HepG2 (cell line): ENCODE data around the gene CDH23. TPM values are rescaled to one million over a fixed set of nuclear protein-coding genes. Genes with fewer than 3 reads are reported as not detected.
"Not testable (repeated sequence)": the region's sequence is repeated elsewhere in the genome, so short reads cannot be mapped to it uniquely, and the experiment has no call there.

Experiments used
- ATAC-seq: fragments of 200-7000 bp; cut with Tn5 transposase; 3 replicates; pipeline ENCODE4 v1.9.1; 2020; ENCODE audit warnings: mild to moderate bottlenecking, moderate library complexity
- BruUV-seq: library from RNA; stranded (reverse); fragments of 400-500 nt; replicated peaks from 2 replicates; lab custom pipeline; 2021; lab: Mats Ljungman, UMichigan
- CTCF ChIA-PET: fragments of 300-600 bp; formaldehyde crosslinking; extraction: SDS; loops from one replicate; lab custom pipeline; 2021; ENCODE audit warnings: low total read pairs, inconsistent platforms, low intra/inter-chr PET ratio; lab: Yijun Ruan, JAX
- POLR2A ChIA-PET: fragments of 350-600 bp; sonication (Branson Sonifier 250); formaldehyde crosslinking; loops from one replicate; lab custom pipeline; 2020; ENCODE audit warnings: antibody characterized with exemption, inconsistent platforms; lab: Yijun Ruan, JAX
- DNase-seq: peaks from one replicate; pipeline ENCODE4 v3.0.0-alpha.2; 2015; ENCODE audit warnings: low spot score
- FAIRE-seq: peaks from 3 replicates; lab custom pipeline; 2011; peaks lifted over from hg19 to GRCh38; lab: Jason Lieb, UNC
- H2AFZ ChIP-seq: one replicate; pipeline ENCODE4 v1.6.1; 2011; ENCODE audit warnings: low read length, inconsistent platforms
- H3K27ac ChIP-seq: fragments of 300-600 bp; 3 replicates; pipeline ENCODE4 v1.8.0; 2011; ENCODE audit warnings: mixed run types, mild to moderate bottlenecking, mixed read lengths, low read length, inconsistent platforms; ENCODE audit not compliant: insufficient read depth; ENCODE audit errors: extremely low read length
- H3K27me3 ChIP-seq, 2 experiments: fragments of 200-600 bp in 1 of 2; 2 replicates in 1 of 2; 3 replicates in 1 of 2; pipeline versions ENCODE4 v1.6.0 to v1.8.0; 2011; ENCODE audit warnings: low read length in 2 of 2, mild to moderate bottlenecking in 2 of 2, moderate library complexity in 2 of 2, inconsistent platforms in 1 of 2; ENCODE audit not compliant: insufficient read depth in 2 of 2, control insufficient read depth in 1 of 2
- H3K36me3 ChIP-seq, 2 experiments: fragments of 200-600 bp in 1 of 2; replicated peaks in 1 of 2; 2 replicates in 1 of 2; 3 replicates in 1 of 2; pipeline versions ENCODE4 v1.5.1 to v1.8.0; 2011; ENCODE audit warnings: low read length in 2 of 2, inconsistent platforms in 1 of 2; ENCODE audit not compliant: insufficient read depth in 2 of 2, control insufficient read depth in 1 of 2
- H3K4me1 ChIP-seq: 2 replicates; pipeline ENCODE4 v1.5.1; 2012; ENCODE audit warnings: low read length, inconsistent platforms; ENCODE audit not compliant: insufficient read depth
- H3K4me2 ChIP-seq: 2 replicates; pipeline ENCODE4 v1.6.0; 2011; ENCODE audit warnings: low read depth, low read length, inconsistent platforms
- H3K4me3 ChIP-seq, 3 experiments: fragments of 200-600 bp in 1 of 3; sonication (generic), shearing (Covaris generic) in 1 of 3; replicated peaks in 1 of 3; 2 replicates each; pipeline ENCODE4 v1.5.1; 2011 to 2016; ENCODE audit warnings: low read length in 3 of 3, inconsistent platforms in 2 of 3, low read depth in 2 of 3, mild to moderate bottlenecking in 2 of 3, control low read depth in 1 of 3, mixed read lengths in 1 of 3; ENCODE audit not compliant: insufficient read depth in 1 of 3
- H3K79me2 ChIP-seq: one replicate; pipeline ENCODE4 v1.6.1; 2011; ENCODE audit warnings: low read length, inconsistent platforms; ENCODE audit not compliant: insufficient read depth
- H3K9ac ChIP-seq: 2 replicates; pipeline ENCODE4 v1.6.0; 2011; ENCODE audit warnings: mild to moderate bottlenecking, low read depth, low read length, inconsistent platforms; ENCODE audit not compliant: insufficient read depth
- H3K9me3 ChIP-seq: 2 replicates; pipeline ENCODE4 v1.5.1; 2012; ENCODE audit warnings: mild to moderate bottlenecking, low read length
- H4K20me1 ChIP-seq: 2 replicates; pipeline ENCODE4 v1.6.0; 2011; ENCODE audit warnings: inconsistent platforms, mild to moderate bottlenecking, low read length, moderate library complexity; ENCODE audit not compliant: insufficient read depth
- ESRRA ChIP-seq: sonication (generic); formaldehyde crosslinking; IDR thresholded peaks from 2 replicates; pipeline ENCODE4 v1.5.1; 2020; ENCODE audit warnings: mild to moderate bottlenecking, low read depth, missing genetic modification reagents
- NAIF1 ChIP-seq: sonication (generic); formaldehyde crosslinking; IDR thresholded peaks from 2 replicates; pipeline ENCODE4 v1.5.0; 2020; ENCODE audit warnings: mild to moderate bottlenecking, missing genetic modification reagents, borderline replicate concordance
- NFYB ChIP-seq: sonication (generic); formaldehyde crosslinking; IDR thresholded peaks from 2 replicates; pipeline ENCODE4 v1.4.0; 2020; ENCODE audit warnings: missing genetic modification reagents
- ZNF768 ChIP-seq: sonication (generic); formaldehyde crosslinking; IDR thresholded peaks from 2 replicates; pipeline ENCODE4 v1.4.0; 2020; ENCODE audit warnings: missing genetic modification reagents
- WGBS: methylation state at CpG from one replicate; pipeline ENCODE4 v1.1.6; 2017; ENCODE audit warnings: low lambda C conversion rate; 5-methylcytosine and 5-hydroxymethylcytosine counted together
- in situ Hi-C: cut with HindIII; loops from 2 replicates; pipeline ENCODE4 v1.10.0; 2017; ENCODE audit warnings: low pct_unique_long_range_greater_than_20kb; ENCODE audit not compliant: extremely low pct_ligation_motif_present
- intact Hi-C: fragments of 100-400 bp; cut with micrococcal nuclease; formaldehyde crosslinking; loops from one replicate; pipeline ENCODE4 v1.10.0; 2022; ENCODE audit not compliant: unreplicated experiment
- polyA plus RNA-seq, 8 experiments: library from polyadenylated mRNA; depleted of rRNA in 3 of 8; stranded (reverse) in 7 of 8; unstranded in 1 of 8; fragments of >200 nt; fragmentation: Illumina TruSeq in 4 of 8; extraction: Trizol in 4 of 8; gene quantifications; 2 replicates each; pipeline versions ENCODE4 v1.2.1 to v1.2.3, GENCODE V29; 2011 to 2016; ENCODE audit warnings: low read depth in 4 of 8, missing spikeins in 1 of 8, mixed read lengths in 1 of 8; ENCODE audit not compliant: insufficient read depth in 1 of 8
- total RNA-seq, 5 experiments: library from RNA; depleted of rRNA; stranded (reverse); fragments of >200 nt; fragmentation: Illumina TruSeq; extraction: Trizol; gene quantifications; 2 replicates each; pipeline ENCODE4 v1.2.3, GENCODE V29; 2016; ENCODE audit warnings: low read depth in 1 of 5
- TF ChIP-seq, protein P1 (sequence below): sonication (generic); formaldehyde crosslinking; conservative IDR thresholded peaks from 2 replicates; pipeline ENCODE4 v1.4.0; 2020; ENCODE audit warnings: missing genetic modification reagents

The CDH23 gene
- total and polyA plus RNA-seq, 2 of the 13 experiments (the other 11 are each of a cell fraction or from before 2014, with no cell fraction given) = 0.13 TPM; not detected in 1

DNA sequence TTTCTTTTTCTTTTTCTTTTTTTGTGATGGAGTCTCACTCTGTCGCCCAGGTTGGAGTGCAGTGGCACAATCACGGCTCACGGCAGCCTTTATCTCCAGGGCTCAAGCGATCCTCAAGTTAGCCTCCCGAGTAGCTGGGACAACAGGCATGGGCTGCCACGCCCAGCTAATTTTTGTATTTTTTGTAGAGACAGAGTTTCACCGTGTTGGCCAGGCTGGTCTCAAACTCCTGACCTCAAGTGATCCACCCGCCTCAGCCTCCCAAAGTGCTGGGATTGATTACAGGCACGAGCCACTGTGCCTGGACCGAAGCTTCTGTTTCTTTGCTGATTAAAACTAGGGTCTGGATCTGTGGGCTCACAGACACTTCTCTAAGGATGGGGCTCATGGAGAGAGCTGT, 37.8 kb upstream of the CDH23 start:
- CTCF ChIA-PET, POLR2A ChIA-PET, H3K4me2 ChIP-seq, H3K4me1 ChIP-seq, intact Hi-C loops, H3K27me3 ChIP-seq, BruUV-seq, in situ Hi-C loops, DNase-seq, H3K9ac ChIP-seq, FAIRE-seq, H3K4me3 ChIP-seq, H4K20me1 ChIP-seq, H3K27ac ChIP-seq, H3K9me3 ChIP-seq, H2AFZ ChIP-seq, H3K79me2 ChIP-seq, ATAC-seq: not testable (repeated sequence)
- 97% methylated on average over 10 of the region's 10 CpGs for WGBS
- peaks cover 26 to 63% of the 10 kb centered on the region in 2 experiments for H3K36me3 ChIP-seq

DNA sequence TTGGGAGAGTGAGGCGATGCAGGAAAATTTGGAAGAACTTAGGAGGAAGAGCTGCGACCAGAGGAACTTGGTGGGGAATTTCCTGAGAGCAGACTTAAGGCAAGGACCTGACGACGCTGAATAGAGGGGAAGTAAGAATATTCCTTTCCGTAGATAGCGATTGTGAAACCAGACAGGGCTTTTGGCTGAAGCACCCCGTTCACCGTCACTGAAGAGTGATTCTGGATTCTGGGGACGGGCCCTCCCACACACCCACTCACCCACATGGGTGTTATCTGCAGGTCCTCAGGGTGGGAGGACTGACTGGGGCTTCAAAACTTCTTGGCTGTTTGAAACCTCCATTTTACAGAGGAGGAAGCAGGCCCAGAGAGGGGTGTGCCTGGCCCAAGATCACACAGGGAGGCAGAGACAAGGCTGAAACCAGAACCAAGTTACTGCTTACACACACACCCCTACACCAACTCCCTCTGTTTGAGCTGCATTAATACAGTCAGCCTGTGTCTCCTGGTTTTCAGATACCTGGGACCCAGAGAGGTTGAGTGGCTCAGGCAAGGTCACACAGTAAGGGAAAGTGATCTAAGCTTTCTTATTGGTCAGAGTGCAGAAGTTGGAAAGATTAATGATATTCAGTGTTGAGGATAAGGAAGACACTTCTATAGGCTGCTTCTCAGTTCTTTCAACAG, 37.2 kb upstream of the CDH23 start:
- Histone ChIP-seq H4K20me1 (no peaks in the 10 kb centered on the region), H3K27ac (no peak overlapping the region), H3K36me3 (peaks cover 22 to 57% of the 10 kb centered on the region in 2 experiments), H2AFZ (no peak overlapping the region), H3K9me3 (no peaks in the 10 kb centered on the region), H3K4me1 (no peaks in the 10 kb centered on the region), H3K4me2 (no peak overlapping the region), H3K79me2 (no peaks in the 10 kb centered on the region), H3K9ac (no peak overlapping the region), H3K27me3 (no peaks in the 10 kb centered on the region), H3K4me3 (no peak overlapping the region)
- ChIA-PET POLR2A (no interaction called here), CTCF (no interaction called here)
- TF ChIP-seq ZNF768 (CRISPR knock-in tag) (peak; percentile 69; the same call in 1 of the 2 replicates), ESRRA (CRISPR knock-in tag) (no peak), NAIF1 (CRISPR knock-in tag) (no peak), NFYB (CRISPR knock-in tag) (no peak)
- TF ChIP-seq, protein P1, sequence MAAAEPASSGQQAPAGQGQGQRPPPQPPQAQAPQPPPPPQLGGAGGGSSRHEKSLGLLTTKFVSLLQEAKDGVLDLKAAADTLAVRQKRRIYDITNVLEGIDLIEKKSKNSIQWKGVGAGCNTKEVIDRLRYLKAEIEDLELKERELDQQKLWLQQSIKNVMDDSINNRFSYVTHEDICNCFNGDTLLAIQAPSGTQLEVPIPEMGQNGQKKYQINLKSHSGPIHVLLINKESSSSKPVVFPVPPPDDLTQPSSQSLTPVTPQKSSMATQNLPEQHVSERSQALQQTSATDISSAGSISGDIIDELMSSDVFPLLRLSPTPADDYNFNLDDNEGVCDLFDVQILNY (CRISPR knock-in tag) = no peak
- no TSS peak for BruUV-seq
- WGBS = 69% methylated on average over 7 of the region's 9 CpGs
- in situ Hi-C loops (no loop called here), intact Hi-C loops (no loop called here)
- DNase-seq (no peak), ATAC-seq (no peak), FAIRE-seq (no peak)
